Renal cortical epithelial cell (primary cell): ENCODE measurements around the gene PLOD3. TPM values are rescaled to one million over a fixed set of nuclear protein-coding genes. Genes with fewer than 3 reads are reported as not detected.
A peak's percentile ranks its signal among the peaks of the same experiment; 100 is the strongest.
"Not testable (repeated sequence)": the region's sequence is repeated elsewhere in the genome, so short reads cannot be mapped to it uniquely, and the experiment has no call there.

Source experiments
- DNase-seq: peaks from one replicate; pipeline ENCODE4 v3.0.0-alpha.2; 2011; ENCODE audit warnings: low read depth
- total RNA-seq: library from RNA; depleted of rRNA; stranded (reverse); fragments of >200 nt; gene quantifications from 2 replicates; pipeline ENCODE4 v1.2.3, GENCODE V29; 2014

Gene PLOD3, protein sequence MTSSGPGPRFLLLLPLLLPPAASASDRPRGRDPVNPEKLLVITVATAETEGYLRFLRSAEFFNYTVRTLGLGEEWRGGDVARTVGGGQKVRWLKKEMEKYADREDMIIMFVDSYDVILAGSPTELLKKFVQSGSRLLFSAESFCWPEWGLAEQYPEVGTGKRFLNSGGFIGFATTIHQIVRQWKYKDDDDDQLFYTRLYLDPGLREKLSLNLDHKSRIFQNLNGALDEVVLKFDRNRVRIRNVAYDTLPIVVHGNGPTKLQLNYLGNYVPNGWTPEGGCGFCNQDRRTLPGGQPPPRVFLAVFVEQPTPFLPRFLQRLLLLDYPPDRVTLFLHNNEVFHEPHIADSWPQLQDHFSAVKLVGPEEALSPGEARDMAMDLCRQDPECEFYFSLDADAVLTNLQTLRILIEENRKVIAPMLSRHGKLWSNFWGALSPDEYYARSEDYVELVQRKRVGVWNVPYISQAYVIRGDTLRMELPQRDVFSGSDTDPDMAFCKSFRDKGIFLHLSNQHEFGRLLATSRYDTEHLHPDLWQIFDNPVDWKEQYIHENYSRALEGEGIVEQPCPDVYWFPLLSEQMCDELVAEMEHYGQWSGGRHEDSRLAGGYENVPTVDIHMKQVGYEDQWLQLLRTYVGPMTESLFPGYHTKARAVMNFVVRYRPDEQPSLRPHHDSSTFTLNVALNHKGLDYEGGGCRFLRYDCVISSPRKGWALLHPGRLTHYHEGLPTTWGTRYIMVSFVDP
- 31.3 and 55.8 TPM in 2 replicates for total RNA-seq

DNA sequence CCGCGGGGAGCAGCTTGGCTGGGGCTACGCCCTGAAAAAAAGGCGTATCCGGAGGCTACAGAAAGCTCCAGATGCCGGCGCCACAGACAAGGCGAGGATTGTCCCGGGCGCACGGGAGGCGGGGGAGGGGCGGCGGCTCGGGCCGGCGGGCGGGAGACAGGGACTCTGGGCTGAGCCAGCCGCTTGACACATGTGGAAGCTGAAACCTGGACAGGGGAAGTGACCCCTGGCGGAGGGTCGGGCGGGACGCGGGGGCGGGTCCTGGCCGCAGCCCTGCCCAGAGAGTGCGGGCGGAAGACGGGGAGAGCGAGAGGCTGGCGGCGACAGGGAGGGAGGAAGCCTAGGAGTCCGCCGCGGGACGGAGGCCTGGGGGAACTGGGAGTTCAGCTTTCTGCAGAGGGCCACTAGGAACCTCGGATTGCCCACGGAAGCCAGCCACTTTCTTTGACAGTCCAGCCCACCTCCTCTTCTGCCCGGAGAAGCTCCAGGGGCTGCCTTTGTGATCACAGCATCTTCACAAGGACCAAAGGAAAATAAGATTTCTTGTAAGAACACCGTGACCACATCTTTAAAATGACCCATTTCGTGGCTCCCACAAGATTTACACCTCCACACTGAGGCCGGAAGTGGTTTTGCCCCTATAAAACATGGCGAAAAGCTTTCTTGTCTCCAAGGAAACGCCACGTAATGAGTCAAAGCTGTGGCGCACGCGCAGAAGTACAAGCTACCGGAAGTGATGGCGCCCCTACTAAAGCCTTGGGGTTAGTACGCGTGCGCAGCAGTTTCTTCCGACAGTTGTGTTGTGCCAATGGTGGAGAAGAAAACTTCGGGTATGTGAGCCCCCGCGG lies at the start of gene PLOD3, which contains the start of gene ZNHIT1:
TSS of gene PLOD3 (minus strand) at position 194 of the 848 bp plus-strand sequence. CDS start 307 bp downstream, outside the sequence.
TSS of gene ZNHIT1 (plus strand) at position 778 of the 848 bp plus-strand sequence. CDS start at position 809, 31 bp downstream.
- DNase-seq: peak; percentile 97

DNA sequence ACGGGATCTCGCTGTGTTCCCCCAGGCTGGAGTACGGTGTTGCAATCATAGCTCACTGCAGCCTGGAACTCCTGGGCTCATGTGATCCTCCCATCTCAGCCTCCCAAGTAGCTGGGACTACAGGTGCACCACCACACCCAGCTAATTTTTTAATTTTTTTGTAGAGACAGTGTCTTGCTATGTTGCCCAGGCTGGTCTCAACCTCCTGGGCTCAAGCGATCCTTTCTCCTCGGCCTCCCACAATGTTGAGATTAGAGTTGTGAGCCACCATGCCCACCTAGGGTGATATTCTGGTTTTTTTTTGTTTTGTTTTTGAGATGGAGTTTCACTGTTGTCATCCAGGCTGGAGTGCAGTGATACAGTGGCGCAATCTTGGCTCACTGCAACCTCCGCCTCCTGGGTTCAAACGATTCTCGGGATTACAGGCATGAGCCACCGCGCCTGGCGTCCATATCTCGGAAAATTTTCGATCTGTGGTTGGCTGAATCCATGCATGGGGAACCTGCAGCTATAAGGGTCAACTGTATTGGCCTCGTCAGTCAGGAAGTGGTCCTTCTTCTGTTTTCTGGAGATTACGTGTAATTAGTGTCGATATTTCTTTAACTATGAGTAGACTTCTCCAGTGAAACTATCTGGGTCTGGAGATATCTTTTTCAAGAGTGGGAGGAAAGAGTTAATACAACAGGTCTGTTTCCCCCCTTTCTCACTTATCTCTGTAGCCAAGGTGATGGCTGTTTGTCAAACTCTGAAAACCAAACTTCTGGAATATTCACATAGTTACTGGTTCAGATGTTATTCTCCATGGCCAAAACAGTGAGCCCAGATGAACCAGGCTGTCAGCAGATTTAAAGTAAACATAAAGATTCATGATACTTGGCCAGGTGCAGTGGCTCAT lies 48.5 kb upstream of the PLOD3 start:
- no peak for DNase-seq

DNA sequence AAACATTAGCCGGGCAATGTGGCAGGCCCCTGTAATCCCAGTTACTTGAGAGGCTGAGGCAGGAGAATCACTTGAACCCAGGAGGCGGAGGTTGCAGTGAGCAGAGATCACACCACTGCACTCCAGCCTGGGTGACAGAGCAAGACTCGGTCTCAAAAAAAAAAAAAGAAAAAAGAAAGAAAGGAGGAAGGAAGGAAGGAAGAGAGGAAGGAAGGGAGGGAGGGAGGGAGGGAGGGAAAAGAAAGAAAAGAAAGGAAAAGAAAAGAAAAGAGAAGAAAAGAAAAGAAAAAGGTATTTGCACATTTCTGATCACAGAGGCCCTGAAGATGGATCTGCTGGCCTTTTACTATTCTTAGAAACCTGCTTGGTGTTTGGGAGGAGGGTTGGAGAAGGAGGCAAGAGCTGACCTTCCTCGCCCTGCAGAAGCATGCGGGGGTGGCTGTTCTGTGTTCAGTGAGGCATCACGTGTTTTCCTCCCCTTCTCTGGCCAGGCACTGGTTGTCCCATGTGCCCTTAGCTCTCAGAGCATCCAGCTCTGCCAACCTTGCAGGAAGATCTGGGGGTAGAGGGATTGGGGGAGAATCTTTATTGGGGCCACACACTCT lies 46.8 kb upstream of the PLOD3 start:
- DNase-seq: peak; percentile 68

DNA sequence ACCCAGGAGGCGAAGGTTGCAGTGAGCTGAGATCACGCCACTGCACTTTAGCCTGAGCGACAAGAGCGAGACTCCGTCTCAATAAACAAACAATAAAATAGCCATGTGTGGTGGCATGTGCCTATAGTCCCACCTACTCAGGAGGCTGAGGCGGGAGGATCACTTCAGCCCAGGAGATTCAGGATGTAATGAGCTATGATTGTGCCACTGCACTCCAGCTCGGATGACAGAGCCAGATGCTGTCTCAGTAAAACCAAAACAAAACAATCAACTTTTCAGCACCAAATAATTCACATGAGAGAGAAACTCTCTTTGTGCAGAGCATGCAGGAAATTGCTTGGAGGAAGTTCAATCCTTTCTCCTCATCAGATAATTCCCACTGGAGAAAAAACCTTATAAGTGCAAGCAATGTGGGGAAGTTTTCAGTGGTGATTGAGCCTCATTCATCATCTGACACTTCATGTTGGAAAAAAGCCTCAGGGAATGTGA lies 40.9 kb upstream of the PLOD3 start:
- no peak for DNase-seq

DNA sequence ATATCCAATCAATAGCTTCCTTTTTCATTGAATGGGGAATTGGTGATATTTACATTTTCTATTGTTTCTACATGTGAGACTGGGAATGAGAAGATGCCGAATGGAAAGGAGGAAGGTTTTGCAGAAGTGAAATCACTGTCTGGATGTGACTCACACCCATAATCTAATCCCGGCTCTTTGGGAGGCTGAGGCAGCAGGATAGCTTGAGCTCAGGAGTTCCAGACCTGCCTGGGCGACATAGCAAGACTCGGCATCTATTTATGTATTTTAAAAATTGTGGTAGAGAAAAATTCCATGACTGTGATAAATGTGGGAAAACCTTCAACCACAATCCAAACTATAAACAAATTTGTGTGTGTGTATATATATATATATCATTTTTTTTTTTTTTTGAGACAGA lies 38.4 kb upstream of the PLOD3 start:
- no peak for DNase-seq

DNA sequence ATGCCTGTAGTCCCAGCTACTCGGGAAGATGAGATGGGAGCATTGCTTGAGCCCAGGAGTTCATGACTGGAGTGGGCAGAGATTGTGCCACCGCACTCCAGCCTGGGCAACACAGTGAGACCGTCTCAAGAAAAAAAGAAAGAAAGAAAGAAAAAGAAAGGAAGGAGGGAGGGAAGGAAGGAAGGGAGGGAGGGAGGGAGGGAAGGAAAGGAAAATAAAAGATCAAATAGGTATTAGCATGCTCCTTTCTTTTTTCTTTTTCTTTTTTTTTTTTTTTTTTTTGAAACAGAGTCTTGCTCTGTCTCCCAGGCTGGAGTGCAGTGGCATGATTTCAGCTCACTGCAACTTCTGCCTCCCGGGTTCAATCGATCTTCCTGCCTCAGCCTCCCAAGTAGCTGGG lies 35.8 kb upstream of the PLOD3 start:
- DNase-seq: not testable (repeated sequence)

DNA sequence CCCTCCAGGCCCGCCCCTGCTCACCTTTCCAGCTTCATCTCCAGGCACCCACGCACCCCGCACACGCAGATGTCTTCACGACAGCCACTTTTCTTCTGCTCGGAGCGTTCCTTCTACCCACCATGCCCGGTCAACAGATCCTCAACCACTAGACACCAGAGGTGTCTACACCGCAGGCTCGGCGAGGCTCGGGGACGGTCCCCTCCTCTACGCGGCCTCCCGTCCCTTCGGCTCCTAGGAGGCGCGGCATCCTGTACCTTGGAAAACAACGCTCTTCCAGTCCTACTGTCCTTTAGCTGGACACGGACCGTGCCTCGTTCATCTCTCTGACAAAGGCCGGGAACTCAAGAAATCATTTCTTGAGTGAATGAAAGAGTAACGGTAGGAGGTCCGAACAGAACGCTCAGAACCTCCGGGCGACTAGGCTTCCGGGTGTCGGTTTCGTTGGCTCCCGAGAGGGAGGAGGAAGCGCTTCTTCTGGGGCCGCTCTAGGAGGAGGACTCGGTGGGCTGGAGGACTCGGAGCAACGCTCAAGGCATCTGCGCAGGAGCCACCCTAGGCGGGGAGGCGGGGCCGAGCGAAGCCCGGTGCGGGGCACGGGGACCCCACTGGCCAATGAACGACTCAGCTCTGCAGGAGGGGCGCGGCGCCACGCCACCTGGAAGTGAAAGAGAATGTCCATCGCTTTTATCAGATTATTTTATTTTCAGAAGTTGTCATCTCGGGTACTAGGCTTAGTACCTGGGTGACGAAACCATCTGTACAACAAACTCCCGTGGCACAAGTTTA lies 34.7 kb upstream of the PLOD3 start:
- DNase-seq: peak; percentile 94

DNA sequence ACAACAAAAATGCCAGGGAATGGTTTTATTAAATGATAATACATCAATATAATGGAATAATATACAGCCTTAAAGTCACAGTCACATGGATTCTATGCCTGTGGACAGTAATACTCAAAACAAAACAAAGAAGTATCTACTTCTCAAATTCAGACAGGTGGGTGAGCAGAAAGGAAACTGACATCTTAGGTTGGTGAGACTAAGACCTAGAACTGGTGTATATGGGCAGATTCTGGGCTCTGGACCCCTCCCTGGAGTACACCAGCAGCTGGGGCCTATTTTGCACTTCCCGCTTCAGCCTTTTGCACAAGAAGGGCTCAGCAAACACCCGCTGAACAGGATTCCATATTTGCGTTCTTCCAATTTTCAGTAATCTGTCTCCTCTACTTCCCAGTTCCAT lies 32.9 kb upstream of the PLOD3 start:
- no peak for DNase-seq

DNA sequence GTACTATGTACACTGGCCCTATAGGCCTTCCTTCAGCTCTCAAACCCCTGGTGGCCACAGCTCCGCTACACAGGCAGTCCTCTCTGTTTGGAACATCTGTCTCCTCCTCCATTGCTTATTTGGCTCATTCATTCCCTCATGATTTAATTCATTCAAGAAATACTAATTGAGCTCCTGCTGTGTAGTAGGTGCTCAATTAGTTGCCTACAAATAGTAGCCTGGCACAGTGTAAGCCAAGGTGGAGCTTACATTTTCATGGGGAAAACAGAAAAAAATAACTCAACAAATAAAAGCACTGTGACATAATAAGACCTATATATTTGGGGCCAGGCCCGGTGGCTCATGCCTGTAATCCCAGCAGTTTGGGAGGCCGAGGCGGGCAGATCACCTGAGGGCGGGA lies 30.9 kb upstream of the PLOD3 start:
- DNase-seq: no peak

DNA sequence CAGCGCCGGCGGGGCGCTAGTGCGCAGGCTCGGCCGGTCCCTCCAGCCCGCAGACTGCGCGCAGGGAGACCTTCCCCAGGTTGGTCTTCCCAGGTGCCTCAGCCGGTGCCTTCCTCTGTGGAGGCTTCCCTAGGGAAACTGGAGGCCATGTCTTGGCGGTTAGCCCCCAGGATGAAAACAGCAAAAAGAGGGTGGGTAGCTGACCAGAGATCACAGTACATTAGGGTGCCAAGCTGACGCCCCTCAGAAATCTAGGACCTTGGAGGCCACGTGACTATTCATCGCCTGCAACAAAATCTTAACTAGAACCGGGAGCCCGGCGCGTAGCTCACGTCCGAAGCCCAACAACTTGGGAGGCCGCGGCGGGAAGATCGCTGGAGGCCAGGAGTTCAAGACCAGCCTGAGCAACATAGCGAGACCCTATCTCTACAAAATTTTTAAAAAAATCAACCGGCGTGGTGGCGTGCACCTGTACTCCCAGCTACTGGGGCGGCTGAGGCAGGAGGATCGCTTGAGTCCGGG lies 27.8 kb upstream of the PLOD3 start:
- DNase-seq: no peak

DNA sequence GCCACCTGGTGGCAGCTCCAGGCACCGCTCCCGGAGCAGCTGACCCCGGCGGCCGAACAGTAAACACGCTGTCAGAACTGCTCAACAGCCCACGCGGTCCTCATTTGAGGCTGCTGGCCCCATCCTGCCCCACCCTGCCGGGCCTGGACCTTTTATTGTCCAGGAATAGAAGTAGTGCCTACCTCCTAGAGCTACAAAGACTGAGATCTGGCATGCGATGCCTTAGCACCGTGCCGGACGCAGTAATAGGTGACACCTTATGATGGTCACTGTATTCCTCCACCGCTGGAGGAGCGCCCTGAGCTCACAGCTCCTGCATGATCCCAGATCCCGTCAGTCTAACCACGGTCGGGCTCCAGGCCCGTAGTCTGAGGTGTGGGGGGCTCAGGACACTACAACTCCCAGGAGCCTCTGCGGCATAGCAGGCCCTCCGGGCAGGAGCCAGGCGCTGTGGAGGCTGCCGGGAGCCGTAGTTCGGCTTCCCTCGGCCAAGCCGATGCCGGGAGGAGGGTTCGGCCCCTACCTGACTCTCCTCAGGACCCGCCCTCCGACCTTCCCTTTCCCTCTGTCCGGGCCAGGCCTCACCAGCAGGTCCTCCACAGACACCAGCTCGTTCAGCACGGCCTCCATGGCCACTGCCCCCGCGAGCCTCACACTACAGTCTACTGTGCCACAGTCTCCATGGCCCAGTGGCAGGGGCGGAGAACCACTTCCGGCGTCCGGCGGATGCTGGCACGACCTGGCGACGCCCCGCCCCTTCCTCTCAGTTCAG lies 27.2 kb upstream of the PLOD3 start, which contains the start of gene FIS1:
TSS of gene FIS1 (minus strand) at position 707 of the 772 bp plus-strand sequence. CDS start at position 630, 77 bp downstream.
- DNase-seq: peak; percentile 74

DNA sequence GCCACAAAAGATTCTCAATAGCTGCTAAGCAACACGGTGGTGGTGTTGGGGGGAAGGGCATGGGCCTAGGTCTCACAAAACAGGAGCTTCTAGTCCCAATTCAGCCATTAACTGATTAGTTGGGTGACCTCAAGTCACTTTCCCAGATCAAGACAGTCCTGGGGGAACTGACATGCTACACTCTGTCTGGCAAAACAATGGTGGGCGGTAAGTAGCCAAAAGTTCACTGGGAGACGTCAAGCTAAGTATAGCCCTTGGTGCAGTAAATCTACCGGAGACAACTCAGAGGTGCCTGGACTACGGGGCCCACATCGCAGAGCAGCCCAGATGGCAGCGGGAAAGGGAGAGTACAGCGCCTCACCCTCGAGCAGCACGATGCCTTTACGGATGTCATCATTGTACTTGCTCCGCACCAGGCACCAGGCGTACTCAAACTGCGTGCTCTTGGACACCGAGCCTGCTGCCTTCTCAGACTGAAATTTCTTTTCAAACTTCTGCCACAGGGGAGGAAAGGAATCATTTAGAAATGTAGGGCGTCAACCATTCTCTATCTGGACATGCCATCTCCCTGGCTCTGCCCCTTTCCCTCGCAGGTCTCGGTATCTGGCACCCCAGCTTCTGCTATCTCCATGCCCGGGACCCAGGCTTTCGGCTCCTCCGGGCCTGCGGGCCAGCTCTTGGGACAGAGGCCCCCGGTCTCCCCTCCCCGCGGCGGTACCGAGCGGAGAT lies 26.4 kb upstream of the PLOD3 start:
- DNase-seq: peak; percentile 8

DNA sequence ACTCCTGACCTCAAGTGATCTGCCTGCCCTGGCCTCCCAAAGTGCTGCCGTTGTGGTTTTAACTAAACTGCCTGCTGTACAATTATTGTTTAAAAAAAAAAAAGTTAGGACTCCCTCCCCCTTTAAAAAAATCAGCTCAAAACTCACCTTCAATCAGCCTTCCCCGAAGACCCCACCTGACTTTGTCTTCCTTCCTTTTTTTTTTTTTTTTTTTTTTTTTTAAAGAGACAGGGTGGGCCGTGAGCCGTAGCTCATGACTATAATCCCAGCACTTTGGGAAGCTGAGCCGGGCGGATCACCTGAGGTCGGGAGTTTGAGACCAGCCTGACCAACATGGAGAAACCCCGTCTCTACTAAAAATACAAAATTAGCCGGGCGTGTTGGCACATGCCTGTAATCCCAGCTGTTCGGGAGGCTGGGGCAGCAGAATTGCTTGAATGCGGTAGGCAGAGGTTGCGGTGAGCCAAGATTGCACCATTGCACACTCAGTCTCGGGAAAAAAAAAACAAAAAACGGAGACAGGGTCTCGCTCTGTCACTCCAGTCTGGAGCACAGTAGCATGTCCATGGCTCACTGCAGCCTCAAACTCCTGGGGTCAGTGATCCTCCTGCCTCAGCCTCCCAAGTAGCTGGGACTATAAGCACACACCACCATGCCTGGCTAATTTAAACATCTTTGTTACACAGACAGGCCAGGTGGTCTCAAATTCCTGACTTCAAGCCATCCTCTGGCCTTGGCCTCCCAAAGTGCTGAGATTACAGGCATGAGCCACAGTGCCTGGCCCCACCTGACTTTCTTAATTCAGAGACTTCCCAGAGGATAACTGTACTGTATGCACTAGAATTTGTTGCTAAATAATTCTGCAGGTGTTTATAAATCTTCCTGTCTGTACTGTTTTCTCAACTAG lies 24.3 kb upstream of the PLOD3 start:
- no peak for DNase-seq

DNA sequence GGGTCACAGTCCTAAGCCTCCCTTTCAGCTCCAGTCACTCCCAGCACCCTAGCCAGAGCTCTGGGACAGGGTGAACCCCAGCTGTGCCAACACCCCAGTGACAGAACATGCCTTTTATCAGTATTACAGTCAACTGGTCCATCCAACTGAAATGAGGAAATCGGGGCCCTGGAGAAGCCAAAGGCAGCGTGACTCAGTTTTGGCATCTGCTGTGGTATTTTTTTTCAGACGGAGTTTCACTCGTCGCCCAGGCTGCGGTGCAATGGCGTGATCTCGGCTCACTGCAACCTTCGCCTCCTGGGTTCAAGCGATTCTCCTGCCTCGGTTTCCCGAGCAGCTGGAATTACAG lies 23.6 kb upstream of the PLOD3 start:
- no peak for DNase-seq

DNA sequence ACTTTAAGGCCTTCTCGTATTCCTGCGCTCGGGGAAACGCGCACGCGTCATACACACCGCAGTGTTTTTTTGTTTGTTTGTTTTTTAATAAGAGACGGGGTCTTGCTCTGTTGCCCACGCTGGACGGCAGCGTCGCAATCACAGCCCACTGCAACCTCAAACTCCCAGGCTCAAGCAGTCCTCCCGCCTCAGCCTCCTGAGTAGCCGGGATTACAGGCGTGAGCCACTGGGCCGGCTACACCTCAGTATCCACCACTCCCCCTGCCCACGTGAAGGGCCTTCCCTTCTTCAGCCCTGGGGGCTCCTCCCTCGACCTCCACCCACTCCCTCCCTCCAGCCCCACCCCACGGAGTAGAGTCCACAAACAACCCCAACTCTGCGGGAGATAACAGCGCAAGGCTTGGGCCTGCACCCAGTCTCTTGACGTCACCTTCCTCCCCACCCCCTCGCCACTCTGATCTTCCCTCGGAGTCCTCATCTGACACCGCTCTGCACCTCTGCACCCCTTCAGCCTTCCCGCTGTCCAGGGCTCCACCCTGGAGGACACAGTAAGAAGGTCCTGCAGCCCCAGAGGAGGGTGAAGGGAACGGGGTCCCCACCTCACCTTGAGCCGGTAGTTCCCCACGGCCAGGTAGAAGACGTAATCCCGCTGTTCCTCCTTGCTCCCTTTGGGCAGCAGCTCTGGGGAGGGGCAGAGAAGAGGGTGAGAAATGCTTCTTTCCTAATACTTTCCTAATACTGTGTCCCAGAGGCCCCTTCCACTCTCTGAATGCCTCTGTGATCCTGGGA lies 23.0 kb upstream of the PLOD3 start:
- DNase-seq: no peak

DNA sequence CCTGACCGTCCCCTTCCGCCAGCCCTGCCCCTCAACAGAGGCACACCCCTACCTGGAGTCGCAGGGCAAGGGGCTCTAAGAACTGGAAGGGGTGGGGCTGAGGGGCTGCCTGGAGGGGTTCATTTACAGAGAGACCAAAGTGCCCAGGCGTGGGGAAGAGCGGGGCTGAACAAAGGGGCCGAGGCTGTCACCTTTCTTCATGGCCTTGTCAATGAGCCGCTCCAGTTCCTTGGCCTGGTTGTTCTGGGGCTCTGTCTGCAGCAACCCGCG lies 22.5 kb upstream of the PLOD3 start:
- DNase-seq: no peak
